ENCODE results near the gene BAG2. TPM values are rescaled to one million over a fixed set of nuclear protein-coding genes. Genes with fewer than 3 reads are reported as not detected.
A peak's percentile ranks its signal among the peaks of the same experiment; 100 is the strongest.

The BAG2 gene
- total RNA-seq, 1 donor from 2014 or later: 1.5 TPM

- Histone ChIP-seq H2AFZ (replicated peaks) (peak overlapping the region; percentile 66), H3K9ac (no peak overlapping the region)
- peak overlapping the region; percentile 52 for H3K27ac Mint-ChIP-seq
Observed at GRCh38 chr6:57226221-57226620, 54.1 kb downstream of the BAG2 start.

More at GRCh38 chr6:57226221-57226620, 54.1 kb downstream of the BAG2 start:
- Histone ChIP-seq H3K79me2 (ENCODE audit: low read depth) (peaks cover 1% of the 10 kb centered on the region), H3F3A (ENCODE audit: low read depth) (peaks cover 14% of the 10 kb centered on the region), H3K4me2 (peak overlapping the region; percentile 37), H3K4me1 (peaks cover 13% of the 10 kb centered on the region), H3K36me3 (no peaks in the 10 kb centered on the region), H3K27ac (no peak overlapping the region), H3K4me3 (no peak overlapping the region), H3K27me3 (peaks cover 9% of the 10 kb centered on the region), H4K20me1 (ENCODE audit: low read depth) (no peaks in the 10 kb centered on the region), H3K9me3 (ENCODE audit: low read depth) (no peaks in the 10 kb centered on the region)
- Mint-ChIP-seq H3K4me3 (peak overlapping the region; percentile 0), H3K27me3 (ENCODE audit: insufficient read depth, low read depth) (peaks cover 5% of the 10 kb centered on the region), H3K4me1 (peaks cover 25% of the 10 kb centered on the region), H3K36me3 (no peaks in the 10 kb centered on the region), H3K9me3 (no peaks in the 10 kb centered on the region)
- no peak for TF ChIP-seq EZH2phosphoT487 (IDR thresholded peaks at IDR 0.05)
- TF ChIP-seq EZH2 (IDR thresholded peaks at IDR 0.05): no peak
- TF ChIP-seq CTCF (IDR thresholded peaks at IDR 0.05): no peak
- peak; percentile 20 for DNase-seq (ENCODE audit: low spot score)

Other genes with a start within 250 kb of the BAG2 start
- gene BEND6, start 217.2 kb upstream of the BAG2 start, total RNA-seq (ENCODE audit: low replicate concordance): 0.90 and 2.4 TPM in 2 replicates
- 45.9 and 88.1 TPM in 2 replicates for gene KIAA1586, start 125.6 kb upstream of the BAG2 start, total RNA-seq (ENCODE audit: low replicate concordance)
- 93.4 and 126 TPM in 2 replicates for gene ZNF451, start 82.1 kb upstream of the BAG2 start, total RNA-seq (ENCODE audit: low replicate concordance)
- gene RAB23, start 50.0 kb downstream of the BAG2 start, total RNA-seq (ENCODE audit: low replicate concordance): 26.9 and 43.7 TPM in 2 replicates
- gene PRIM2, start 145.3 kb downstream of the BAG2 start, total RNA-seq (ENCODE audit: low replicate concordance): 52.8 and 81.0 TPM in 2 replicates

All from neural progenitor cell (in vitro differentiated cells).